GM23248 (cell line): ENCODE data around the gene PAOX.

ENCODE experiments used
- EZH2 ChIP-seq: fragments of 200-600 bp; sonication (generic); IDR thresholded peaks from 2 replicates; pipeline ENCODE4 v1.6.1; 2018; ENCODE audit warnings: antibody characterized with exemption, mild to moderate bottlenecking; ENCODE audit not compliant: insufficient read depth, poor library complexity, severe bottlenecking
- EZH2phosphoT487 ChIP-seq: fragments of 200-600 bp; sonication (generic); IDR thresholded peaks from 2 replicates; pipeline ENCODE4 v1.6.1; 2018; ENCODE audit warnings: antibody characterized with exemption, moderate library complexity, mild to moderate bottlenecking, low read depth; ENCODE audit not compliant: insufficient read depth

GRCh38 chr10:133365461-133366129 lies 13.5 kb upstream of the PAOX start:
- TF ChIP-seq EZH2phosphoT487 (no peak), EZH2 (no peak)
